T-helper 1 cell treated with Interleukin-12 subunit alpha and Interleukin-12 subunit beta and Interleukin-4 antibody, amounts not matched to agents 30 μg/mL and 1 μg/mL, for 36 hours (primary cell): ENCODE data around the gene SKOR2.
A peak's percentile ranks its signal among the peaks of the same experiment; 100 is the strongest.
"Not testable (repeated sequence)": the region's sequence is repeated elsewhere in the genome, so short reads cannot be mapped to it uniquely, and the experiment has no call there.

ENCODE experiments used
- H3K27ac Mint-ChIP-seq: one replicate; pipeline ENCODE4 v1.8.0; 2021; ENCODE audit warnings: mild to moderate bottlenecking, mixed read lengths
- H3K27me3 Mint-ChIP-seq: one replicate; pipeline ENCODE4 v1.8.0; 2021; ENCODE audit warnings: low read depth, mixed read lengths
- H3K36me3 Mint-ChIP-seq: one replicate; pipeline ENCODE4 v1.8.0; 2021; ENCODE audit warnings: low read depth, mixed read lengths
- H3K4me1 Mint-ChIP-seq: one replicate; pipeline ENCODE4 v1.8.0; 2021; ENCODE audit warnings: low read depth, mixed read lengths
- H3K4me3 Mint-ChIP-seq: one replicate; pipeline ENCODE4 v1.8.0; 2021; ENCODE audit warnings: mild to moderate bottlenecking, moderate library complexity, mixed read lengths
- H3K9me3 Mint-ChIP-seq: one replicate; pipeline ENCODE4 v1.8.0; 2021; ENCODE audit warnings: mixed read lengths

SKOR2 gene

GRCh38 chr18:47187721-47188120 lies 63.7 kb downstream of the SKOR2 start:
- H3K27me3 Mint-ChIP-seq: peaks cover 9% of the 10 kb centered on the region
- H3K9me3 Mint-ChIP-seq: peaks cover 18% of the 10 kb centered on the region
- no peaks in the 10 kb centered on the region for H3K36me3 Mint-ChIP-seq
- no peaks in the 10 kb centered on the region for H3K4me1 Mint-ChIP-seq
- H3K27ac Mint-ChIP-seq: no peak overlapping the region
- no peak overlapping the region for H3K4me3 Mint-ChIP-seq

DNA sequence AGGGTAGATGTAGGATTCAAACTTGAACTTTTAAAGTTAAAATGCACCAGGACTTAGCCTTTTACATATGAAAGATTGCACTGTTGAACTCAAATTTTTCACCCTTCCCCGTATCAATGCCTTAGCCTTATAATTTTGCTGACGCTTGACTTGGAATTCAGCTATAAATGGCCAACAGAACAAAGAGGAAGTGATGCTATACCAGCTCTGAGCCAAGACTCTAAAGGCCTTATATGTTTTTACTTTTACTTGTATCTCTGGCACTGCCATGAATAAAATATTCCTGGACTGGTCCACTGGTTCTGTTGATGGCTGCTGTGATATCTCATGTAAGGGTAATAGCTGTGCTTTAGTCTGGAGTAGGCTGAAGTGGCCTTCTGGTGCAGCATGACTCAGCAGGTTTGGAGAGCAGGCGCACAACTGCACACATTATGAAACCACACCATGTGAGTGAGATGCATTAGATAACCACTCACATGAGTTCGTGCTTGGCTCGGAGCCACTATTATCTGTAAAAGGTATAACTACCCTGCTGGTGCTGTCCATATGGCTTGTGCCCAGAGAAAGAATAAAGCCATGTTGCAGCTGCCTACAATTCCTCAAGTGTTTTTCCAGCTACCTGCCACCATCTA lies 66.9 kb downstream of the SKOR2 start:
- peaks cover 18% of the 10 kb centered on the region for H3K9me3 Mint-ChIP-seq
- no peaks in the 10 kb centered on the region for H3K36me3 Mint-ChIP-seq
- no peak overlapping the region for H3K27ac Mint-ChIP-seq
- no peaks in the 10 kb centered on the region for H3K4me1 Mint-ChIP-seq
- no peaks in the 10 kb centered on the region for H3K27me3 Mint-ChIP-seq
- H3K4me3 Mint-ChIP-seq: no peak overlapping the region

DNA sequence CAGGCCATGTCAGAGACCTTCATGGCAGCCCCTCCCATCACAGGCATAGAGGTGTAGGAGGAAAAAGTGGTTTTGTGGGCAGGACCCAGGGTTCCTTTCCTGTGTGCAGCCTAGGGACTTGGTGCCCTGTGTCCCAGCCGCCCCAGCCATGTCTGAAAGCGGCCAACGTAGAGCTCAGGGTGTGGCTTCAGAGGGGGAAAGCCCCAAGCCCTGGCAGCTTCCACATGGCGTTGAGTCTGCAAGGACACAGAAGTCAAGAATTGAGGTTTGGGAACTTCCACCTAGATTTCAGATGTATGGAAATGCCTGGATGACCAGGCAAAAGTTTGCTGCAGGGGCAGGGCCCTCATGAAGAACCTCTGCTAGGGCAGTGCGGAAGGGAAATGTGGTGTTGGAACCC lies 69.3 kb downstream of the SKOR2 start:
- not testable (repeated sequence) for H3K27me3 Mint-ChIP-seq, H3K4me1 Mint-ChIP-seq, H3K36me3 Mint-ChIP-seq, H3K27ac Mint-ChIP-seq, H3K4me3 Mint-ChIP-seq
- H3K9me3 Mint-ChIP-seq: peaks cover 18% of the 10 kb centered on the region

- no peak overlapping the region for H3K27ac Mint-ChIP-seq
- no peaks in the 10 kb centered on the region for H3K27me3 Mint-ChIP-seq
- peaks cover 3% of the 10 kb centered on the region for H3K4me1 Mint-ChIP-seq
- H3K9me3 Mint-ChIP-seq: peaks cover 14% of the 10 kb centered on the region
- H3K4me3 Mint-ChIP-seq: no peak overlapping the region
- H3K36me3 Mint-ChIP-seq: no peaks in the 10 kb centered on the region
Observed at GRCh38 chr18:47180765-47181164, 70.7 kb downstream of the SKOR2 start.

DNA sequence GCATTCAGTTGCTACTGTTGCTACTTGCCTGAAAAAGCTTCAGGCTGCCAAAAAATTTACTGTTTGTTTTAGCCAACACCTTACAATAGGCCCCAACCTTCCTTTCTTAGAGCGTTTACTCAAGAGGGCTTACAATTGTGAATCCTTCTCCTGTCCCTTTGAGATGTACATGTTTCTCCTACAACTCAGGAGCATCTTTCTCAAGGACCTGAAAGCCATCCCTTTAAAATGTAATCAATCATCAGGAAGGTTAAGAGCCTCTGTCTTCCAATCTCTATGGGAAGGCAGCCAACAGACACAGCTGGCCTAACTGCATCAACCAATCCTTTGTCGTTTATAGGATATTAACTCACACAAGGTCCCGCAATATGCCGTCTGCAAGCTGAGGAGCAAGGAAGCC lies 71.9 kb downstream of the SKOR2 start:
- Mint-ChIP-seq H3K4me1 (peaks cover 3% of the 10 kb centered on the region), H3K27ac (no peak overlapping the region), H3K36me3 (no peaks in the 10 kb centered on the region), H3K4me3 (no peak overlapping the region), H3K27me3 (no peaks in the 10 kb centered on the region), H3K9me3 (peaks cover 7% of the 10 kb centered on the region)

GRCh38 chr18:47175898-47176575 lies 75.4 kb downstream of the SKOR2 start, which contains the start of gene IER3IP1:
Gene IER3IP1 (minus strand): TSS chr18:47176364. CDS start chr18:47176277, 87 bp downstream.
- peaks cover 3% of the 10 kb centered on the region for H3K4me1 Mint-ChIP-seq
- H3K36me3 Mint-ChIP-seq: no peaks in the 10 kb centered on the region
- no peaks in the 10 kb centered on the region for H3K27me3 Mint-ChIP-seq
- H3K27ac Mint-ChIP-seq: peak within 1 kb of the TSS; percentile 62
- H3K4me3 Mint-ChIP-seq: peak within 1 kb of the TSS; percentile 9
- no peaks in the 10 kb centered on the region for H3K9me3 Mint-ChIP-seq

DNA sequence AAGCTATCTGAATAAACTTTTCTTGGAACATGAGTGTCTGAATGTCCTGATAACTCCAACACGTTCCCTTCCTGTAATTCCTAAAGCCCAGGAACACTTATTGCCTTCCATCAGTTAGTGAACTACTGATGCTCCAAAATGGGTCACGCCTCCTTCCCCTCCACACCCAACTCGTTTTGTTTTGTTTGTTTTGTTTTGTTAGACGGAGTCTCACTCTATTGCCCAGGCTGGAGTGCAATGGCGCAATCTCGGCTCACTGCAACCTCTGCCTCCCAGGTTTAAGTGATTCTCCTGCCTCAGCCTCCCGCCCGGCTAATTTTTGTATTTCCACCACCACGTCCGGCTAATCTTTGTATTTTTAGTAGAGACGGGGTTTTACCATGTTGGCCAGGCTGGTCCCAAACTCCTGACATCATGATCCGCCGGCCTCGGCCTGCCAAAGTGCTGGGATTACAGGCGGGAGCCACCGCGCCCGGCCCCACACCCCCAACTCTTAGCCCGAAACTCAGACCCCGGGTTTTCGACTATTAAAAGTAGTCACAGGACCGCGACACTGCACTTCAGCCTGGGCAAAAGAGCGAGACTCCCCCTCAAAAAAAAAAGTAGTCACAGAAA lies 76.1 kb downstream of the SKOR2 start:
- Mint-ChIP-seq H3K27me3 (no peaks in the 10 kb centered on the region), H3K9me3 (no peaks in the 10 kb centered on the region), H3K4me1 (peaks cover 3% of the 10 kb centered on the region), H3K4me3 (no peak overlapping the region), H3K36me3 (no peaks in the 10 kb centered on the region), H3K27ac (peak overlapping the region; percentile 62)

DNA sequence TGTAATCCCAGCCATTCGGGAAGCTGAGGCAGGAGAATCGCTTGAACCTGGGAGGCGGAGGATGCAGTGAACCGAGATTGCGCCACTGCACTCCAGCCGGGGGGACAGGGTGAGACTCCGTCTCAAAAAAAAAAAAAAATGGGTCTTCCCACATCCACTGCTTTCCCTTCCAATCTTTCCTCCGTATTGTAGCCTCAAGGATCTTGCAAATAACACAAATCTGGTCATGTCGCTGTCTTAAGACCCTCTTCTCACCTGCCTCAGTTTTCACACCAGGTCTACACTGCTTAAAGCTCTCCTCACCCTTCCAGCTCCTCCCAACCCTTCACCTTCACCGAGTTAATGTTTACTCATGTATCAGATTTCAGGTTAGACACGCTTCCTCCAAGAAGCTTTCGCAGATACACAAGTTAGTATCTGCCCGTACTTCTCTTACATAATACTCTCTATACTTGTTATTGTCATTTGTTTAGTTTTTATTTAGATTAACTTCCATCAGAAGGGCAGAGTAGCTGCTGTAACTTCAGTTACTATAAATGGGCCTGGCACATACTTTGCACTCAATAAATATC lies 76.8 kb downstream of the SKOR2 start:
- no peak overlapping the region for H3K27ac Mint-ChIP-seq
- H3K4me1 Mint-ChIP-seq: peaks cover 4% of the 10 kb centered on the region
- no peaks in the 10 kb centered on the region for H3K9me3 Mint-ChIP-seq
- no peaks in the 10 kb centered on the region for H3K36me3 Mint-ChIP-seq
- H3K4me3 Mint-ChIP-seq: no peak overlapping the region
- H3K27me3 Mint-ChIP-seq: no peaks in the 10 kb centered on the region

DNA sequence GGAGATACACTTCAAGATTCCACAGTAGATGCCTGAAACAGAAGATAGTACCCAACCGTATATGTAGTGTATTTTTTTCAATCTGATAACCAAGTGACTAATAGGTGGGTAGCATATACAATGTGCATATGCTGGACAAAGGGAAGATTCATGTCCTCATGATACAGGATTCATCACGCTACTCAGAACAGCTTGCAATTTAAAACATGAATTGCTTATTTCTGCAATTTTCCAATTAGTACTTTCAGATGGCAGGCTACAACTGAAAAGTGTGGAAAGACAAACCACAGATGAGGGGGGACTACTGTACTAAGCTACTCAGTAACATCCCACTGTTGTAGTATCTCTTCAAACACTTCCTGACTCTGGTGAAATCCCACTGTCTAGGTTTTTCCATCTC lies 79.0 kb downstream of the SKOR2 start:
- no peaks in the 10 kb centered on the region for H3K27me3 Mint-ChIP-seq
- no peaks in the 10 kb centered on the region for H3K36me3 Mint-ChIP-seq
- peaks cover 4% of the 10 kb centered on the region for H3K4me1 Mint-ChIP-seq
- H3K27ac Mint-ChIP-seq: no peak overlapping the region
- no peaks in the 10 kb centered on the region for H3K9me3 Mint-ChIP-seq
- H3K4me3 Mint-ChIP-seq: no peak overlapping the region

GRCh38 chr18:47168913-47169312 lies 82.5 kb downstream of the SKOR2 start:
- peaks cover 11% of the 10 kb centered on the region for H3K4me1 Mint-ChIP-seq
- no peaks in the 10 kb centered on the region for H3K27me3 Mint-ChIP-seq

DNA sequence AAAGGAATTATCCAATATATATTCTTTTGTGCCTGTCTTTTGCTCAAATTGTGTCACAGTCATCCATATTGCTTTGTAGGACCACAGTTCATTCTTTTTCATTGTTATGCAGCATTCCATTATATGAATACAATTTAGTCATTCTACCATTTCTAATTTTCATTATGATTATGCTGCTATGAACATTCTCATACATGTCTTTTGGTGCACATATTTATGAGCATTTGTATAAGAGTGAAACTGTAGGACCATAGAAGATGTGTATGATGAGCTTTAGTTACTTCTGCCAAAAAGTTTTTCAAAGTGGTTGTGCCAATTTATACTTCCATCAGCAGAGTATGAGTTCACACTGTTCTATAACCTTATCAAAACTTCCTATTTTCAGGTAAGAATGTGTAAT lies 83.0 kb downstream of the SKOR2 start:
- H3K27ac Mint-ChIP-seq: no peak overlapping the region

More at GRCh38 chr18:47168913-47169312, 82.5 kb downstream of the SKOR2 start:
- Mint-ChIP-seq H3K4me3 (no peak overlapping the region), H3K36me3 (peaks cover 5% of the 10 kb centered on the region), H3K9me3 (no peaks in the 10 kb centered on the region), H3K27ac (no peak overlapping the region)

DNA sequence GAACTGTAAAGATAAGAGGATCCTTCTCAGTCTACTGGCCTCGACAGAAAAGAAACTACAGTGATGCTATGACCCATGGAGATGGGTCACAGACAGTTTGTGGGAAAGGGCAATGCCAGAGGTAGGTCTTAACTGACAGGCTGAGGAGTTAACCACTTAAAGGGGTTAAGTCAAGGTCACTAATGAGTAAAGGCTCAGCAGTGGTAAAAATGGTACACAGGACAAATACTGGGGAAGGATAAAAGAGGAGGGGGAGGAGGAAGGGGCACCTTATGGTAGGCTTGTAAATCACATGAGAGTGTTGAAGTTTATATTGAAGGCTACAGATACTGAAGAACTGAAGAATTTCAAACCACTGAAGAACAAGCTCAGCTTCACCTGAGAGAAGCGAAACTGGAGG lies 85.2 kb downstream of the SKOR2 start:
- Mint-ChIP-seq H3K36me3 (peaks cover 6% of the 10 kb centered on the region), H3K9me3 (no peaks in the 10 kb centered on the region), H3K4me1 (peaks cover 16% of the 10 kb centered on the region), H3K4me3 (no peak overlapping the region), H3K27ac (no peak overlapping the region), H3K27me3 (no peaks in the 10 kb centered on the region)

More for the DNA sequence above, 83.0 kb downstream of the SKOR2 start:
- H3K4me1 Mint-ChIP-seq: peaks cover 11% of the 10 kb centered on the region
- H3K27me3 Mint-ChIP-seq: no peaks in the 10 kb centered on the region
- H3K9me3 Mint-ChIP-seq: no peaks in the 10 kb centered on the region
- peaks cover 6% of the 10 kb centered on the region for H3K36me3 Mint-ChIP-seq
- H3K4me3 Mint-ChIP-seq: no peak overlapping the region

DNA sequence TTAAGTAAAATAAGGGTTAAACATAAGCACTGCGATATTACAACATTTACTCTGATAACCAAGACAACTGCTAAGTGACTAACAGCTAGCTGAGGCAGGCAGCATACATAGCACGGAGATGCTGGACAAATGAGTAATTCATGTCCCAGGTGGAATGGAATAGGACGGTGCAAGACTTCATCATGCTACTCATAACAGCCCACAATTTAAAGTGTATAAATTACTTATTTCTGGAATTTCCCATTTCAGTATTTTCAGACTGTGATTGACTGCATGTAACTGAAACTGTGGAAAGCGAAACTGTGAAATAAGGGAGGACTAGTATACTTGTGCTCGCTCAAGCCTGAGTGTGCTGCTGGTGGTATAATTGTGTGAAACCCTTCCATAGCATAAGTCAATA lies 88.2 kb downstream of the SKOR2 start:
- peaks cover 8% of the 10 kb centered on the region for H3K36me3 Mint-ChIP-seq
- H3K27ac Mint-ChIP-seq: no peak overlapping the region
- H3K4me1 Mint-ChIP-seq: peaks cover 14% of the 10 kb centered on the region
- no peaks in the 10 kb centered on the region for H3K9me3 Mint-ChIP-seq
- no peaks in the 10 kb centered on the region for H3K27me3 Mint-ChIP-seq
- no peak overlapping the region for H3K4me3 Mint-ChIP-seq

DNA sequence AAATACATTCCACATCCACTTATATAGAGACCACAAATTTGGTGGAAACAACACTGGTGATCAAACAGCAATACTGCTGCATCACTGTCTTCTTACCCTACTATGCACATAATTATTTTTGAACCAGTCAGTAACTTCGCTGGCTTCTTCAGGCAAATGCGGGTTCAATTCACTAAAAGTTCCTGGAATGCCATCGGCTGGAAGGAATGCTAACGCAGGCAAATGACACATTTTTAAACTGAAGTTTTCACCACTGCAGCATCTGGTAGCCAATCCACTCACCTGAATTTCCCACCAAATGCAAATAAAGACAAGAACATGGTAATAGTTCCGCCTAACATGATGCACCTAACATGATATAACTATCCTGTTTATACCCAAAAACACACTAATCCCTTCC lies 91.2 kb downstream of the SKOR2 start:
- H3K36me3 Mint-ChIP-seq: peaks cover 8% of the 10 kb centered on the region
- H3K27ac Mint-ChIP-seq: no peak overlapping the region
- no peaks in the 10 kb centered on the region for H3K9me3 Mint-ChIP-seq

DNA sequence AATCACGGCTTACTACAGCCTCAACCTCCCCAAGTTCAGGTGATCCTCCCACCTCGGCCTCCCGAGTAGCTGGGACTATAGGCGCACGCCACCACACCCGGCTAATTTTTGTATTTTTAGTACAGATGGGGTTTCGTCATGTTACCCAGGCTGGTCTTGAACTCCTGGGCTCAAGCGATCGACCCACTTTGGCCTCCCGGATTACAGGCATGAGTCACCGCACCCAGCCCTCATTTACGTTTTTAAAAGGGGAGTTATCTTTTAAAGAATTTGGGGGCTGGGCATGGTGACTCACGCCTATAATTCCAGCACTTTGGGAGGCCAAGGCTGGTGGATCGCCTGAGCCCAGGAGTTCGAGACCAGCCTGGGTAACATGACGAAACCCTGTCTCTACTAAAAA lies 93.1 kb downstream of the SKOR2 start:
- H3K4me3 Mint-ChIP-seq, H3K36me3 Mint-ChIP-seq, H3K9me3 Mint-ChIP-seq, H3K27me3 Mint-ChIP-seq, H3K27ac Mint-ChIP-seq, H3K4me1 Mint-ChIP-seq: not testable (repeated sequence)

More for the DNA sequence above, 91.2 kb downstream of the SKOR2 start:
- Mint-ChIP-seq H3K4me1 (peaks cover 10% of the 10 kb centered on the region), H3K4me3 (no peak overlapping the region), H3K27me3 (no peaks in the 10 kb centered on the region)
